Germinal center (tissue), 1 donor: Measurements from ENCODE around the gene MYBPC2.
A peak's percentile ranks its signal among the peaks of the same experiment; 100 is the strongest.

Experiments
- DNase-seq: peaks from one replicate; pipeline ENCODE4 v3.0.0; 2012; ENCODE audit warnings: mixed read lengths, low spot score

Gene MYBPC2

GRCh38 chr19:50410109-50410508 is 22.6 kb upstream of the MYBPC2 start:
- DNase-seq: no peak

GRCh38 chr19:50412419-50412818 is 20.3 kb upstream of the MYBPC2 start:
- DNase-seq: no peak

GRCh38 chr19:50413096-50413495 is 19.6 kb upstream of the MYBPC2 start:
- DNase-seq: no peak

GRCh38 chr19:50413531-50413930 is 19.2 kb upstream of the MYBPC2 start:
- DNase-seq: no peak

GRCh38 chr19:50414864-50415660 is 17.6 kb upstream of the MYBPC2 start:
- DNase-seq: peak; percentile 90

- DNase-seq: peak; percentile 94
These were observed 17.0 kb upstream of the MYBPC2 start for GRCh38 chr19:50415661-50416033.

- DNase-seq: no peak
These were observed 16.4 kb upstream of the MYBPC2 start for GRCh38 chr19:50416034-50416977.

GRCh38 chr19:50417111-50418081 is 15.3 kb upstream of the MYBPC2 start:
- DNase-seq: peak; percentile 51

- peak; percentile 51 for DNase-seq
These were observed 14.3 kb upstream of the MYBPC2 start, which contains the start of gene SPIB for GRCh38 chr19:50418176-50419021. TSS of gene SPIB (plus strand) at chr19:50418938. CDS start at chr19:50418963, 25 bp downstream.

GRCh38 chr19:50419022-50419579 is 13.6 kb upstream of the MYBPC2 start:
- DNase-seq: no peak

GRCh38 chr19:50419580-50420035 is 13.1 kb upstream of the MYBPC2 start:
- DNase-seq: peak; percentile 63

GRCh38 chr19:50420127-50420526 is 12.6 kb upstream of the MYBPC2 start:
- DNase-seq: no peak

GRCh38 chr19:50420808-50421207 is 11.9 kb upstream of the MYBPC2 start:
- DNase-seq: no peak

- DNase-seq: no peak
These were observed 10.1 kb upstream of the MYBPC2 start for GRCh38 chr19:50422397-50423278.

- no peak for DNase-seq
These were observed 9.2 kb upstream of the MYBPC2 start for GRCh38 chr19:50423279-50424113.

- DNase-seq: no peak
These were observed 7.1 kb upstream of the MYBPC2 start for GRCh38 chr19:50425581-50425980.

GRCh38 chr19:50427318-50427925 is 5.3 kb upstream of the MYBPC2 start:
- DNase-seq: no peak

GRCh38 chr19:50427997-50428425 is 4.7 kb upstream of the MYBPC2 start:
- peak; percentile 61 for DNase-seq
